ENCODE results near the gene ARFIP2. TPM values are rescaled to one million over a fixed set of nuclear protein-coding genes. Genes with fewer than 3 reads are reported as not detected.

ARFIP2 gene
- total RNA-seq, 1 donor from 2014 or later, result 52.5 TPM

GRCh38 chr11:6443269-6444003 is 37.7 kb downstream of the ARFIP2 start:
- DNase-seq (ENCODE audit: low spot score), result peak; percentile 56

DNA sequence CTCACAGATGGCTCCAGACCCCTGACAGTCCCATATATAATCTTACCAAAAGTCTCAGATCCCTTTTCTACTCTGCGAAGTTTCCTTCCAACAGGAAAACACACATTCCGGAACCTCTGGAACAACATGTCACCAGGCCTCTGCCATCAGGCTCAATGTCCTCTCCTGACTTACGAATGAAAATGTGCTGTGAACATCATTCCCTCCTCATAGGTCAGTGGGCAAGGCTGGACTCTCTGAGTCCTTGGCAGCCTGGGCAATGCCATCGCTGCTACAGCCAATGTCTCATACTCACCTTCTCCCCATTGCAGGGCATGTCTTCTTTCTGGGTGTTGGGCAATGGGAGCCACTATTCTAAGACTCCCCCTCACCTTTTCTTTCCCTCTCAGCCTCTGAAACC is 38.7 kb downstream of the ARFIP2 start:
- DNase-seq (ENCODE audit: low spot score), result no peak

GRCh38 chr11:6440906-6441358 is 40.2 kb downstream of the ARFIP2 start, which contains the start of gene HPX:
Gene HPX (minus strand): TSS chr11:6440987. CDS start chr11:6440963, 24 bp downstream.
- DNase-seq (ENCODE audit: low spot score), result no peak

DNA sequence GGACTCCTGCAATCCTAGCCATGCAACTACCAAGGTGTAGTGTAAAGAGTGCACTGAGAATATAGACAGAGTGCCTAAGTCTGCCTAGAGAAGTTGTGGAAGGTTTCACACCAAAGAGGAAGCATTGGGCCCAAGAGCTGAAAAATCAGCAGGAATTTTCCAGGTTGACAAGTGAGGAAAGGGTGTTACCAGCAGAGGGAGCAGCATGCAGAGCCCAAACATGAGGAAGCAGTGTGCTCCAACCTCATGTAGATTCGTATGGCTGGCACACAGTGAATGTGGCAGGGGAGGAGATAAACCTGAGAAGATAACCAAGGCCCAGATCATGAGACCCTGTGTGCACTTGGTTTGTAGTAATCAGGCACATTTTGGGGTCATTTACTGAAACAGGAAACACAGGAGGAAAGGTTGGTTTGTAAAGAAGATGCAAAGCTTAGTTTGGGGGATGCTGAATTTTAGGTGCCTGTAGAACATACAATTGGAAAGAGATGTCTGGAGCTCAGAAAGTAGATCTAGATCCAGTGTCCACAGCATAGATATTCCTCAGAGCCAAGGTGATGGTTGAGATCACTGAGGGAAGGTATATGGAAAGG is 42.1 kb downstream of the ARFIP2 start:
- peak; percentile 66 for DNase-seq (ENCODE audit: low spot score)

GRCh38 chr11:6437993-6438392 is 43.1 kb downstream of the ARFIP2 start:
- no peak for DNase-seq (ENCODE audit: low spot score)

DNA sequence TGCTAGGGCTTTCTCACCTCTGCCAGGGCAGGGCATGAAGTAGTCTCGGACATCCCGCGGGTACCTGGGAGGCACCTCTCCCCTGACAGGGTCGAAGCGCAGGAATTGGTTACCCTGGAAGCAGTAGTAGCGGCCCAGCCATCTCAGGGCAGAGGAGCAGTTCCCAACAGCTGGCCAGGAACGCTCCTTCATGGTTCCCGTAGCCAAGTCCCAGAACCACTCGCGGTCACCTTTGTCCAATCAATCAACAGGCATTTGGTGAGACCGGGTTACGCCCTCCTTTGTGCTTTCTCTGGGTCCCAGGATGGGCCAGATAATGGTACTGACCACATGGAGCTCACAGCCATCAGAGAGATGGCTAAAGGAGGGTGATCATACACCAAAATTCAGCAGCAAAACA is 43.7 kb downstream of the ARFIP2 start:
- no peak for DNase-seq (ENCODE audit: low spot score)

DNA sequence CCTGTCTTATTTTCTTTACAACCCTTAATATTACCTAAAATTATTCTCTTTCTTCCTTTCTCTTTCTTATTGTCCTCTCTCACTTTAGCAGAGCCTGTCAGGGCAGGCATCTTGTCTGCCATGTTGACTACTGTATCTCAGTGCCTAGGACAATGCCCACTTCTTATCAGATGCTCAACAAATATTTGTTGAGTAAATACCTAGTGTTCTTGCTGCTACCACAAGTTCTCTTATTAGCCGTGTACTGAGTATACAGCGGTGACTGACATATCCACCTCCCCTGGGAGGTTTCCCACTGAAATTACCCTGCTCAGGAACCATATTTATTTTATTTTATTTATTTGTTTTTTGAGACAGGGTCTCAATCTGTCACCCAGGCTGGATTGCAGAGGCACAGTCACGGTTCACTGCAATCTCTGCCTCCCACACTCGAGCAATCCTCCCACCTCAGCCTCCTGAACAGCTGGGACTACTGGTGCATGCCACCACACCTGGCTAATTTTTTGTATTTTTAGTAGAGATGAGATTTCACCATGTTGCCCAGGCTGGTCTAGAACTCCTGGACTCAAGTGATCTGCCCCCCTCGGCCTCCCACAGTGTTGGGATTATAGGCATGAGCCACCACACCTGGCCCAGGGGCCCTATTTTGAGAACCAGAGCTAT is 47.0 kb downstream of the ARFIP2 start:
- no peak for DNase-seq (ENCODE audit: low spot score)

- DNase-seq (ENCODE audit: low spot score), result no peak
Observed at GRCh38 chr11:6431861-6432260, 49.3 kb downstream of the ARFIP2 start.

DNA sequence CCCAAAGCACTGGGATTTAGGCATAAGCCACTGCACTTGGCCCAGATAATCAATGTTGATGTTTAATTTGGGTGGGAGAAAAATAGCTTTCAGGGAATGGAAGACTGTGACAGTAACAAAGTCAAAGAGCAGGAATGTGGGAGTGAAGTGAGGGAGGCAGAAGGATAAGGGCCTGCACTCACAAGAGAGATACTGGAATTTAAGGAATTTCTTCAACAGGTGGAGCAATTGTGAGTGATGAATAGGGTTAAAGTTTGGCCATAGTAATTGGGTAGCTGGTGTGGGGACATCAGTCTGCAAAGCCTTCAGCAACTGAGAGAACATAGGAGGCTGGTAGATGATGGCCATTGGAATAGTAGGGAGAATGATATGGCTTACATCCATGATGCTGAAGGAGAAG is 53.6 kb downstream of the ARFIP2 start:
- DNase-seq (ENCODE audit: low spot score), result no peak

Other genes with a start within 250 kb of the ARFIP2 start
- gene FHIP1B, start 246.7 kb downstream of the ARFIP2 start, total RNA-seq, result 65.4 TPM
- 0.26 TPM for gene CNGA4, start 242.2 kb downstream of the ARFIP2 start, total RNA-seq
- gene CCKBR, start 221.5 kb downstream of the ARFIP2 start, total RNA-seq, result 0.55 TPM
- 16.3 TPM for gene CAVIN3, start 160.8 kb downstream of the ARFIP2 start, total RNA-seq
- 69.7 TPM for gene SMPD1, start 90.9 kb downstream of the ARFIP2 start, total RNA-seq
- gene APBB1, start 62.2 kb downstream of the ARFIP2 start, total RNA-seq, result 45.1 TPM
- gene HPX, start 40.3 kb downstream of the ARFIP2 start, total RNA-seq, result 5.2 TPM
- gene TRIM3, start 7.4 kb downstream of the ARFIP2 start, total RNA-seq, result 43.0 TPM
- 53.9 TPM for gene TIMM10B, start 170 bp upstream of the ARFIP2 start, total RNA-seq
- gene DNHD1, start 15.9 kb upstream of the ARFIP2 start, total RNA-seq, result 8.8 TPM
- gene RRP8, start 122.3 kb upstream of the ARFIP2 start, total RNA-seq, result 25.8 TPM
- 261 TPM for gene ILK, start 122.4 kb upstream of the ARFIP2 start, total RNA-seq
- 142 TPM for gene TAF10, start 130.9 kb upstream of the ARFIP2 start, total RNA-seq
- 161 TPM for gene TPP1, start 138.1 kb upstream of the ARFIP2 start, total RNA-seq
- gene DCHS1, start 174.5 kb upstream of the ARFIP2 start, total RNA-seq, result 25.1 TPM
- 38.5 TPM for gene MRPL17, start 202.0 kb upstream of the ARFIP2 start, total RNA-seq

Data from mucosa of gallbladder (tissue), 1 donor.